ENCODE data around the gene RLN3. TPM values are rescaled to one million over a fixed set of nuclear protein-coding genes. Genes with fewer than 3 reads are reported as not detected.

RLN3 gene
- total RNA-seq, 2 experiments from 2014 or later = not detected

- peaks cover 21% of the 10 kb centered on the region for H3K36me3 Mint-ChIP-seq (ENCODE audit: low read depth)
- no peak for DNase-seq
- H3K27me3 Mint-ChIP-seq = no peaks in the 10 kb centered on the region
- peaks cover 89% of the 10 kb centered on the region for H3K4me1 Mint-ChIP-seq
- peak overlapping the region; percentile 9 for H3K4me3 Mint-ChIP-seq
- no peaks in the 10 kb centered on the region for H3K9me3 Mint-ChIP-seq
- CTCF ChIA-PET = interaction anchor here (0.8 to 1.9 kb wide), 3 partner anchors 12 to 22 kb away, joined by 3 to 5 read pairs (median 3); partner anchors contain the start of gene RFX1
- H3K27ac Mint-ChIP-seq = peak overlapping the region; percentile 98
- POLR2A ChIA-PET = interaction anchor here (0.6 kb wide), 1 partner anchor 32 kb away, joined by 5 read pairs; no protein-coding TSS in a partner anchor
Observed at GRCh38 chr19:13984875-13985741, 42.8 kb upstream of the RLN3 start.

GRCh38 chr19:13985771-13986347, 42.1 kb upstream of the RLN3 start:
- no peak for DNase-seq
- peaks cover 87% of the 10 kb centered on the region for H3K4me1 Mint-ChIP-seq

GRCh38 chr19:13986348-13986904, 41.5 kb upstream of the RLN3 start:
- DNase-seq = peak; percentile 99
- ChIA-PET POLR2A (no interaction called here), CTCF (interaction anchor here (1.9 kb wide), 1 partner anchor 11 kb away, joined by 5 read pairs; no protein-coding TSS in a partner anchor)
- Mint-ChIP-seq H3K9me3 (no peaks in the 10 kb centered on the region), H3K4me1 (peaks cover 83% of the 10 kb centered on the region), H3K36me3 (ENCODE audit: low read depth) (peaks cover 26% of the 10 kb centered on the region), H3K27ac (peak overlapping the region; percentile 98), H3K4me3 (peak overlapping the region; percentile 68), H3K27me3 (no peaks in the 10 kb centered on the region)

More at GRCh38 chr19:13985771-13986347, 42.1 kb upstream of the RLN3 start:
- H3K27me3 Mint-ChIP-seq = no peaks in the 10 kb centered on the region
- H3K27ac Mint-ChIP-seq = peak overlapping the region; percentile 98
- H3K4me3 Mint-ChIP-seq = peak overlapping the region; percentile 68
- H3K36me3 Mint-ChIP-seq (ENCODE audit: low read depth) = peaks cover 23% of the 10 kb centered on the region
- no peaks in the 10 kb centered on the region for H3K9me3 Mint-ChIP-seq
- ChIA-PET CTCF (interaction anchor here (1.6 to 1.9 kb wide), 2 partner anchors 12 to 13 kb away, joined by 3 to 5 read pairs; no protein-coding TSS in a partner anchor), POLR2A (interaction anchor here (0.6 kb wide), 1 partner anchor 32 kb away, joined by 5 read pairs; no protein-coding TSS in a partner anchor)

- peaks cover 28% of the 10 kb centered on the region for H3K36me3 Mint-ChIP-seq (ENCODE audit: low read depth)
- no peak for DNase-seq
- ChIA-PET CTCF (interaction anchor here (0.6 to 1.2 kb wide), 4 partner anchors 11 to 29 kb away, joined by 3 read pairs; no protein-coding TSS in a partner anchor), POLR2A (no interaction called here)
- no peaks in the 10 kb centered on the region for H3K9me3 Mint-ChIP-seq
- H3K27ac Mint-ChIP-seq = peak overlapping the region; percentile 98
- H3K27me3 Mint-ChIP-seq = no peaks in the 10 kb centered on the region
- H3K4me1 Mint-ChIP-seq = peaks cover 74% of the 10 kb centered on the region
- H3K4me3 Mint-ChIP-seq = peak overlapping the region; percentile 68
Observed at GRCh38 chr19:13987101-13987890, 40.7 kb upstream of the RLN3 start.

GRCh38 chr19:13989487-13989886, 38.5 kb upstream of the RLN3 start:
- H3K4me3 Mint-ChIP-seq = no peak overlapping the region

GRCh38 chr19:13990085-13990484, 37.9 kb upstream of the RLN3 start:
- no peaks in the 10 kb centered on the region for H3K9me3 Mint-ChIP-seq
- ChIA-PET CTCF (interaction anchor here (0.6 to 1.8 kb wide), 4 partner anchors 11 to 58 kb away, joined by 3 to 5 read pairs (median 3); no protein-coding TSS in a partner anchor), POLR2A (no interaction called here)
- no peaks in the 10 kb centered on the region for H3K27me3 Mint-ChIP-seq
- DNase-seq = no peak
- H3K27ac Mint-ChIP-seq = peak overlapping the region; percentile 98
- H3K4me3 Mint-ChIP-seq = no peak overlapping the region
- peaks cover 52% of the 10 kb centered on the region for H3K4me1 Mint-ChIP-seq
- peaks cover 26% of the 10 kb centered on the region for H3K36me3 Mint-ChIP-seq (ENCODE audit: low read depth)

More at GRCh38 chr19:13989487-13989886, 38.5 kb upstream of the RLN3 start:
- ChIA-PET CTCF (interaction anchor here (0.6 to 1.8 kb wide), 2 partner anchors 11 to 13 kb away, joined by 3 to 5 read pairs; no protein-coding TSS in a partner anchor), POLR2A (no interaction called here)
- H3K27me3 Mint-ChIP-seq = no peaks in the 10 kb centered on the region
- H3K9me3 Mint-ChIP-seq = no peaks in the 10 kb centered on the region
- H3K27ac Mint-ChIP-seq = peak overlapping the region; percentile 98
- peaks cover 58% of the 10 kb centered on the region for H3K4me1 Mint-ChIP-seq
- DNase-seq = no peak
- H3K36me3 Mint-ChIP-seq (ENCODE audit: low read depth) = peaks cover 26% of the 10 kb centered on the region

- Mint-ChIP-seq H3K27me3 (no peaks in the 10 kb centered on the region), H3K4me1 (peaks cover 33% of the 10 kb centered on the region), H3K36me3 (ENCODE audit: low read depth) (peaks cover 26% of the 10 kb centered on the region), H3K9me3 (no peaks in the 10 kb centered on the region), H3K27ac (no peak overlapping the region), H3K4me3 (no peak overlapping the region)
- CTCF ChIA-PET = interaction anchor here (0.6 to 1.2 kb wide), 2 partner anchors 10 to 361 kb away, joined by 3 to 8 read pairs; no protein-coding TSS in a partner anchor
- no peak for DNase-seq
- POLR2A ChIA-PET = no interaction called here
Observed at GRCh38 chr19:13992025-13992424, 35.9 kb upstream of the RLN3 start.

- H3K4me3 Mint-ChIP-seq = no peak overlapping the region
- H3K4me1 Mint-ChIP-seq = peaks cover 17% of the 10 kb centered on the region
- ChIA-PET POLR2A (no interaction called here), CTCF (interaction anchor here (1.0 kb wide), 1 partner anchor 11 kb away, joined by 3 read pairs; no protein-coding TSS in a partner anchor)
- peaks cover 2% of the 10 kb centered on the region for H3K9me3 Mint-ChIP-seq
- DNase-seq = no peak
- no peak overlapping the region for H3K27ac Mint-ChIP-seq
- H3K27me3 Mint-ChIP-seq = no peaks in the 10 kb centered on the region
- peaks cover 34% of the 10 kb centered on the region for H3K36me3 Mint-ChIP-seq (ENCODE audit: low read depth)
Observed at GRCh38 chr19:13993590-13994300, 34.2 kb upstream of the RLN3 start.

- Mint-ChIP-seq H3K4me3 (no peak overlapping the region), H3K27ac (no peak overlapping the region), H3K27me3 (no peaks in the 10 kb centered on the region), H3K36me3 (ENCODE audit: low read depth) (peaks cover 34% of the 10 kb centered on the region), H3K9me3 (peaks cover 7% of the 10 kb centered on the region), H3K4me1 (peaks cover 7% of the 10 kb centered on the region)
- CTCF ChIA-PET = interaction anchor here (0.6 to 0.7 kb wide), 2 partner anchors 10 to 41 kb away, joined by 3 read pairs; no protein-coding TSS in a partner anchor
- POLR2A ChIA-PET = no interaction called here
- DNase-seq = no peak
Observed at GRCh38 chr19:13995017-13995728, 32.8 kb upstream of the RLN3 start.

- H3K4me3 Mint-ChIP-seq = no peak overlapping the region
- H3K36me3 Mint-ChIP-seq (ENCODE audit: low read depth) = peaks cover 36% of the 10 kb centered on the region
- no peak overlapping the region for H3K27ac Mint-ChIP-seq
- ChIA-PET POLR2A (no interaction called here), CTCF (interaction anchor here (0.6 to 1.4 kb wide), 4 partner anchors 9 to 63 kb away, joined by 3 to 4 read pairs (median 3); no protein-coding TSS in a partner anchor)
- no peaks in the 10 kb centered on the region for H3K27me3 Mint-ChIP-seq
- peaks cover 7% of the 10 kb centered on the region for H3K9me3 Mint-ChIP-seq
- DNase-seq = no peak
- H3K4me1 Mint-ChIP-seq = peaks cover 16% of the 10 kb centered on the region
Observed at GRCh38 chr19:13995878-13996765, 31.8 kb upstream of the RLN3 start.

Data from activated CD4-positive, alpha-beta T cell treated with anti-CD3 and anti-CD28 coated beads, Interleukin-2, amount 10 ng/mL, durations not matched to agents 7 days and 5 days (primary cell).